GM20000 (cell line): Measurements from ENCODE around the gene CLTA.

ENCODE experiments used
- DNase-seq: peaks from one replicate; pipeline ENCODE4 v3.0.0; 2012; ENCODE audit warnings: low spot score
- TF ChIP-seq, protein P1 (sequence below): IDR thresholded peaks from 2 replicates; pipeline ENCODE4 v1.5.1; 2012; ENCODE audit warnings: mild to moderate bottlenecking, control low read depth; ENCODE audit errors: extremely low read depth, missing control alignments

Gene CLTA

DNA sequence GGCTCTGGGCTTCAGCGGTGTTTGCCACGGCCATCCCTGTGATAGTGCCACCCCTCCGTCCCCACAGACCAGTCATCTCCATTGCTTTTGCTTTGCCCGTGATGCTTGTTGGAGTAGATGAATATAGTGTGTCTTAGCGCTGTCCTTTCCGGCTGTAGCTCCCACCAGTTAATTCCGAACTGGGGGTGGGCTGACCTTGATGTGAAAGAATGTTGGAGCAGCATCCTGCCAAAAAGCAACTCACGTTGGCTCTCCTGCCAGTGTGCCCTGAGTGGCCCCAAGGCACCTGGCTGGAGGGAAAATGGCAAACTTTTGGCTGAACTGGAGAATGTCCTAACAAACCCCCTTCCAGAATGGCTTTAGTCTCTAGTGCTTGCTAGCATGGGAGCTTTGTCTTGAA, 20.0 kb downstream of the CLTA start:
- TF ChIP-seq, protein P1, sequence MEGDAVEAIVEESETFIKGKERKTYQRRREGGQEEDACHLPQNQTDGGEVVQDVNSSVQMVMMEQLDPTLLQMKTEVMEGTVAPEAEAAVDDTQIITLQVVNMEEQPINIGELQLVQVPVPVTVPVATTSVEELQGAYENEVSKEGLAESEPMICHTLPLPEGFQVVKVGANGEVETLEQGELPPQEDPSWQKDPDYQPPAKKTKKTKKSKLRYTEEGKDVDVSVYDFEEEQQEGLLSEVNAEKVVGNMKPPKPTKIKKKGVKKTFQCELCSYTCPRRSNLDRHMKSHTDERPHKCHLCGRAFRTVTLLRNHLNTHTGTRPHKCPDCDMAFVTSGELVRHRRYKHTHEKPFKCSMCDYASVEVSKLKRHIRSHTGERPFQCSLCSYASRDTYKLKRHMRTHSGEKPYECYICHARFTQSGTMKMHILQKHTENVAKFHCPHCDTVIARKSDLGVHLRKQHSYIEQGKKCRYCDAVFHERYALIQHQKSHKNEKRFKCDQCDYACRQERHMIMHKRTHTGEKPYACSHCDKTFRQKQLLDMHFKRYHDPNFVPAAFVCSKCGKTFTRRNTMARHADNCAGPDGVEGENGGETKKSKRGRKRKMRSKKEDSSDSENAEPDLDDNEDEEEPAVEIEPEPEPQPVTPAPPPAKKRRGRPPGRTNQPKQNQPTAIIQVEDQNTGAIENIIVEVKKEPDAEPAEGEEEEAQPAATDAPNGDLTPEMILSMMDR: no peak
- DNase-seq: no peak

DNA sequence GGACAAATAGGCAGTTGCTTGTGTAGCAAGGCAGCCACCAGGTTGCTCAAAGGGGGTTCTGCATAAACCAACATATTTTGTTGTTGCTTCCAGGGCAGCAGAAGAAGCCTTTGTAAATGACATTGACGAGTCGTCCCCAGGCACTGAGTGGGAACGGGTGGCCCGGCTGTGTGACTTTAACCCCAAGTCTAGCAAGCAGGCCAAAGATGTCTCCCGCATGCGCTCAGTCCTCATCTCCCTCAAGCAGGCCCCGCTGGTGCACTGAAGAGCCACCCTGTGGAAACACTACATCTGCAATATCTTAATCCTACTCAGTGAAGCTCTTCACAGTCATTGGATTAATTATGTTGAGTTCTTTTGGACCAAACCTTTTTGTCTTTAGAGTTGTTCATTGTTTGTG, 20.8 kb downstream of the CLTA start:
- TF ChIP-seq, protein P1: no peak
- DNase-seq: no peak

DNA sequence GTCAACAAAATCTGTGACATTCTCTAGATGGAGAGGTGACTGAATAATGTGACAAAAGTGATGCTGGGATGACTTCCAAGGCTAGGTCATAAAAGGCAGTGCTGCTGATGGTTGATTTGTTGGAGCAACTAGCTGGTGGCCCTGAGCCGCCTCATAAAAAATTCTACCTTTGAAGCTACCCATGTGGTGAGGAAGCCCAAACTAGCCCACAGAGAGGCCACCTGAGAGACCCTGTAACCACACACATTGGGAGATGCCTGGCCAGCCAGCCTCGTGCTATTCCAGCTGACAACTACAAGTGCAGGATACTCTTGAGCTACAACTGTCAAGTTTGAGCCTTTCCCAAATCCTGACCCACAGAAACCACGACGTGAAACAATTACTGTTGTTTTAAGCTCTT, 22.7 kb downstream of the CLTA start:
- no peak for DNase-seq
- TF ChIP-seq, protein P1: no peak

DNA sequence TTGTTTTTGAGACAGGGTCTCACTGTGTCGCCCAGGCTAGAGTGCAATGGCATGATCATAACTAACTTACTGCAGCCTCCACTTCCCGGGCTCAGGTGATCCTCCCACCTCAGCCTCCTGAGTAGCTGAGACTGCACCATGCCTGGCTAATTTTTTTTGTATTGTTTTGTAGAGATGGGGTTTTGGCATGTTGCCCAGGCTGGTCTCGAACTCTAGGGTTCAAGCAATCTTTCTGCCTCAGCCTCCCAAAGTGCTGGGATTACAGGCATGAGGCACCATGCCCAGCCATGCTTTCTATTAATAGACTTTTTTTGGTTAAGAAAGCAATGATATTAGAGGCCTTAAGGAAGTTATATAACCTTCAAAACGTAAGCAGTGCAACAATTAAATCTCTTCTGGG, 23.3 kb downstream of the CLTA start:
- no peak for DNase-seq
- TF ChIP-seq, protein P1: no peak

DNA sequence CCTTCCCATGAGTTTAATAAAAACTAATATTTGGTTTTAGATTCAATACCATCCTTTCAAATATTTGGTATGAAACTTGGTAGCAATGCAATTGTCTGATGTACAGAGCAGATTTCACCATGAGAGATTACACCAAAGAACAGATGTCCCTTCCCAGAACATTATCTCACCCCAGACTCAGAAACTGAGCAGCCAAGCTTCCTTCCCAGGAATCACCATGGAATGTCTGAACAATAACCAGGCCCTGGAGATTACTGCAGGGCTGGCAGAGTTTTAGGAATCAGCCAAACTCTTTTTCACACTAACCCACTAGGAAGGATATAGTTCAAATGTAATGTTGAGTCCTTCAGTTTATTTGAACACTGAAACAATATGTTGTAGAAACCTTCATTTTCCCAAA, 23.9 kb downstream of the CLTA start:
- DNase-seq: no peak
- TF ChIP-seq, protein P1: no peak

DNA sequence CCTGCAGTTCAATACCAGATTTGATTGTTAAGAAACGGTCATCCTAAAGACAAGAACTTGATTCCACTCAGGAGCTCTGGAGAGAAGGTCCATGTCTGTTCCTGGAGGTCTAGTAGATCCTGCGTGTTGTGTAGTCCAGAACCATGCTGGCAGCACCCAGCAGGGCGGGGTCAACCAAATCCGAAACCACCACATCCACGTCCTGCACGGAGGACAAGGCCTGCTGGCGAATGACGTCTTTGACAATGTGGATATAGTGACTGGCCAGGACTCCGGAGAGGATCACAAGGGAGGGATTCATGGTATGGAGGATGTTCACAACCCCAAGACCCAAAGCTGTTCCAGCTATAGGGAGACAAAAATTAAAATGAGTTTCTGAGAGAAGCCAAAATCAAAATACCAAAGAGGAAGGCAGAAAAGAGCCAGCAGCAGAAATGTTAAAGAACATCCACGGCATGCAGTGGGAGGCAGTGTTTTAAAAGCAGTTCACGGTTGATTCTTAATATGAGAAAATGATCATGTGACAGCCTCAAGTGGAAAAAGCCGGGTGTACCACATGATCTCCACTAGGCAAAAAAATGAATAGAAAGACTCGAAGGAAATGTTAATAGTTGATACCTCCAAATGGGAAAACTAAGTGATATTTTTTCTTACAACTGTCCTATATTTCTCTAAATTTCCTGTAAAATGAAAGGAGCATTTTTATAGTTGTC, 26.7 kb downstream of the CLTA start:
- no peak for DNase-seq

DNA sequence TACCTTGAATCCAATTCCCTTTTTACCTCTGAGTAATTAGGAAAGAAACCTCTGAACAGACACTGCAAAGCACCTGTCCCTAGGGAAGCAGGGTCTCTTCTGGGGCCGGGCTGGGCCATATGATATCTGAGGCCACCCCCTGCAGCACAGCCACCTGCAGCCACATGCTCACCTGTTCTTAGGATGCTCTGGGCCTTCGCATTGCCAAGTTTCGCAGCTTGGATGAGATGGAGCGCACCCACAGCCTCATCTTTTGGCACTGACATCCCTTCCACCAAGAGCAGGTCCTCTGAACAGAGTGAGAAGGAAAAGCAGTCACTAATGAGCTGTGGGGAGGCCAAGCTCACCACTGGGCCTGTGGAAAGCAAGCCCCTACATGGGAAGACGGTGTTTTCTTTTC, 27.3 kb downstream of the CLTA start:
- TF ChIP-seq, protein P1: no peak
- DNase-seq: no peak

More for the DNA sequence above, 26.7 kb downstream of the CLTA start:
- TF ChIP-seq, protein P1: no peak
